HFF-Myc (cell line): ENCODE results near the gene EPO.
"Not testable (repeated sequence)": the region's sequence is repeated elsewhere in the genome, so short reads cannot be mapped to it uniquely, and the experiment has no call there.

Source experiments
- DNase-seq: peaks from one replicate; pipeline ENCODE4 v3.0.0-alpha.2; 2011; ENCODE audit warnings: low read depth; ENCODE audit errors: extremely low read depth
- H3K4me3 ChIP-seq: replicated peaks from 2 replicates; pipeline ENCODE4 v1.5.1; 2011; ENCODE audit warnings: low read depth, mild to moderate bottlenecking, control low read depth, low read length
- CTCF ChIP-seq: IDR thresholded peaks from 2 replicates; pipeline ENCODE4 v1.5.1; 2012; ENCODE audit warnings: mild to moderate bottlenecking, low read depth, low read length, control low read depth; ENCODE audit errors: missing control alignments

The EPO gene

GRCh38 chr7:100693312-100694097 lies 26.8 kb upstream of the EPO start:
- H3K4me3 ChIP-seq = peak overlapping the region; percentile 91
- no peak for DNase-seq
- no peak for TF ChIP-seq CTCF

- peak within 1 kb of the TSS; percentile 91 for H3K4me3 ChIP-seq
- no peak for TF ChIP-seq CTCF
- no peak for DNase-seq
These were observed 26.0 kb upstream of the EPO start, which contains the start of gene GIGYF1 for GRCh38 chr7:100694098-100694745. GIGYF1 (minus strand) TSS chr7:100694250; CDS start chr7:100688238, 6,012 bp downstream.

GRCh38 chr7:100696123-100696521 lies 24.1 kb upstream of the EPO start:
- no peak overlapping the region for H3K4me3 ChIP-seq

GRCh38 chr7:100699018-100699417 lies 21.2 kb upstream of the EPO start:
- no peak for DNase-seq
- no peak for TF ChIP-seq CTCF
- H3K4me3 ChIP-seq = no peak overlapping the region

More at GRCh38 chr7:100696123-100696521, 24.1 kb upstream of the EPO start:
- DNase-seq = no peak
- TF ChIP-seq CTCF = no peak

- DNase-seq, H3K4me3 ChIP-seq: not testable (repeated sequence)
These were observed 19.2 kb upstream of the EPO start for GRCh38 chr7:100701089-100701488.

- no peak for DNase-seq
- peak; percentile 87 for TF ChIP-seq CTCF
- H3K4me3 ChIP-seq = peak overlapping the region; percentile 97
These were observed 14.9 kb upstream of the EPO start for GRCh38 chr7:100705320-100705752.
